HUES6 (cell line): ENCODE results near the gene MAML2.

Experiments used
- H3K27ac ChIP-seq: 2 replicates; pipeline ENCODE4 v1.7.0; 2013; ENCODE audit warnings: low read depth, mild to moderate bottlenecking, low read length, inconsistent platforms
- H3K27me3 ChIP-seq: 2 replicates; pipeline ENCODE4 v1.6.1; 2013; ENCODE audit warnings: low read length; ENCODE audit not compliant: control insufficient read depth, insufficient read depth
- H3K36me3 ChIP-seq: 2 replicates; pipeline ENCODE4 v1.6.1; 2013; ENCODE audit warnings: low read length; ENCODE audit not compliant: control insufficient read depth, insufficient read depth
- H3K4me1 ChIP-seq: 2 replicates; pipeline ENCODE4 v1.6.1; 2013; ENCODE audit warnings: low read length; ENCODE audit not compliant: control insufficient read depth, insufficient read depth
- H3K4me3 ChIP-seq: 2 replicates; pipeline ENCODE4 v1.5.1; 2013; ENCODE audit warnings: low read depth, low read length
- H3K9ac ChIP-seq: one replicate; pipeline ENCODE4 v1.6.1; 2013; ENCODE audit warnings: mild to moderate bottlenecking, low read length
- H3K9me3 ChIP-seq: 2 replicates; pipeline ENCODE4 v1.6.1; 2013; ENCODE audit warnings: low read depth, low read length; ENCODE audit not compliant: control insufficient read depth, insufficient read depth

Gene MAML2

GRCh38 chr11:96119211-96119610, 223.8 kb downstream of the MAML2 start:
- Histone ChIP-seq H3K27ac (no peak overlapping the region), H3K36me3 (no peaks in the 10 kb centered on the region), H3K9ac (no peak overlapping the region), H3K9me3 (no peaks in the 10 kb centered on the region), H3K4me1 (peaks cover 14% of the 10 kb centered on the region; the same call in 1 of the 2 replicates), H3K4me3 (no peak overlapping the region), H3K27me3 (no peaks in the 10 kb centered on the region)

GRCh38 chr11:96116376-96116775, 226.6 kb downstream of the MAML2 start:
- H3K36me3 ChIP-seq = no peaks in the 10 kb centered on the region
- no peak overlapping the region for H3K4me3 ChIP-seq
- no peak overlapping the region for H3K9ac ChIP-seq
- peaks cover 24% of the 10 kb centered on the region for H3K4me1 ChIP-seq
- no peaks in the 10 kb centered on the region for H3K27me3 ChIP-seq
- no peak overlapping the region for H3K27ac ChIP-seq
- no peaks in the 10 kb centered on the region for H3K9me3 ChIP-seq

- H3K27ac ChIP-seq = no peak overlapping the region
Measured at GRCh38 chr11:96114178-96115064, 228.6 kb downstream of the MAML2 start.

GRCh38 chr11:96113193-96113681, 229.8 kb downstream of the MAML2 start:
- no peaks in the 10 kb centered on the region for H3K27me3 ChIP-seq
- H3K27ac ChIP-seq = no peak overlapping the region
- no peak overlapping the region for H3K4me3 ChIP-seq
- no peak overlapping the region for H3K9ac ChIP-seq
- no peaks in the 10 kb centered on the region for H3K36me3 ChIP-seq
- no peaks in the 10 kb centered on the region for H3K9me3 ChIP-seq
- peaks cover 29% of the 10 kb centered on the region for H3K4me1 ChIP-seq

More at GRCh38 chr11:96114178-96115064, 228.6 kb downstream of the MAML2 start:
- Histone ChIP-seq H3K4me1 (peaks cover 29% of the 10 kb centered on the region), H3K27me3 (no peaks in the 10 kb centered on the region), H3K36me3 (no peaks in the 10 kb centered on the region), H3K4me3 (no peak overlapping the region), H3K9me3 (no peaks in the 10 kb centered on the region), H3K9ac (no peak overlapping the region)

- no peaks in the 10 kb centered on the region for H3K27me3 ChIP-seq
- H3K4me1 ChIP-seq = peaks cover 29% of the 10 kb centered on the region
- H3K27ac ChIP-seq = no peak overlapping the region
- no peak overlapping the region for H3K4me3 ChIP-seq
- H3K9ac ChIP-seq = no peak overlapping the region
- H3K36me3 ChIP-seq = no peaks in the 10 kb centered on the region
- no peaks in the 10 kb centered on the region for H3K9me3 ChIP-seq
Measured at GRCh38 chr11:96112192-96113128, 230.5 kb downstream of the MAML2 start.

GRCh38 chr11:96111308-96111707, 231.7 kb downstream of the MAML2 start:
- H3K27me3 ChIP-seq = no peaks in the 10 kb centered on the region
- H3K9ac ChIP-seq = no peak overlapping the region
- H3K9me3 ChIP-seq = no peaks in the 10 kb centered on the region
- H3K27ac ChIP-seq = no peak overlapping the region
- H3K36me3 ChIP-seq = no peaks in the 10 kb centered on the region
- H3K4me1 ChIP-seq = peaks cover 29% of the 10 kb centered on the region
- no peak overlapping the region for H3K4me3 ChIP-seq

- H3K27me3 ChIP-seq = no peaks in the 10 kb centered on the region
- no peak overlapping the region for H3K4me3 ChIP-seq
- H3K27ac ChIP-seq = no peak overlapping the region
- H3K36me3 ChIP-seq = no peaks in the 10 kb centered on the region
- no peaks in the 10 kb centered on the region for H3K9me3 ChIP-seq
- no peak overlapping the region for H3K9ac ChIP-seq
- H3K4me1 ChIP-seq = peaks cover 29% of the 10 kb centered on the region
Measured at GRCh38 chr11:96110302-96110701, 232.7 kb downstream of the MAML2 start.

- no peaks in the 10 kb centered on the region for H3K9me3 ChIP-seq
- no peaks in the 10 kb centered on the region for H3K27me3 ChIP-seq
- no peak overlapping the region for H3K9ac ChIP-seq
- H3K4me1 ChIP-seq = peaks cover 25% of the 10 kb centered on the region
- H3K4me3 ChIP-seq = no peak overlapping the region
- no peaks in the 10 kb centered on the region for H3K36me3 ChIP-seq
- H3K27ac ChIP-seq = no peak overlapping the region
Measured at GRCh38 chr11:96109331-96110030, 233.5 kb downstream of the MAML2 start.

- H3K9ac ChIP-seq = no peak overlapping the region
- H3K4me3 ChIP-seq = no peak overlapping the region
- H3K27ac ChIP-seq = no peak overlapping the region
- no peaks in the 10 kb centered on the region for H3K9me3 ChIP-seq
- peaks cover 17% of the 10 kb centered on the region for H3K4me1 ChIP-seq
- no peaks in the 10 kb centered on the region for H3K36me3 ChIP-seq
- H3K27me3 ChIP-seq = no peaks in the 10 kb centered on the region
Measured at GRCh38 chr11:96107143-96107824, 235.7 kb downstream of the MAML2 start.

GRCh38 chr11:96106645-96107044, 236.3 kb downstream of the MAML2 start:
- no peak overlapping the region for H3K27ac ChIP-seq
- no peaks in the 10 kb centered on the region for H3K9me3 ChIP-seq
- H3K36me3 ChIP-seq = no peaks in the 10 kb centered on the region
- no peak overlapping the region for H3K4me3 ChIP-seq
- no peak overlapping the region for H3K9ac ChIP-seq
- H3K27me3 ChIP-seq = no peaks in the 10 kb centered on the region
- peaks cover 10% of the 10 kb centered on the region for H3K4me1 ChIP-seq
